ENCODE results near the gene SLC33A1. TPM values are rescaled to one million over a fixed set of nuclear protein-coding genes. Genes with fewer than 3 reads are reported as not detected.

SLC33A1 gene
- total and polyA plus RNA-seq, 2 of the 8 experiments (the other 6 are each of a cell fraction or from before 2014, with no cell fraction given) = 15.6 to 24.2 TPM

- Histone ChIP-seq H4K8ac (ENCODE audit: extremely low read depth, insufficient read depth, low read length) (no peak overlapping the region), H2BK15ac (ENCODE audit: low read length) (no peak overlapping the region), H3K27ac (ENCODE audit: low read depth, low read length) (no peak overlapping the region), H3K4me1 (replicated peaks in 1 of 4; ENCODE audit: control insufficient read depth in 3 of 4, insufficient read depth in 4 of 4, low read length in 3 of 4) (peaks cover 0 to 7% (median 3%) of the 10 kb centered on the region in 4 experiments; a peak in 4 of 7 replicates), H3K23ac (ENCODE audit: insufficient read length) (no peak overlapping the region), H2AK5ac (ENCODE audit: low read depth, low read length) (no peak overlapping the region), H2BK120ac (replicated peaks; ENCODE audit: low read depth, low read length) (no peak overlapping the region), H4K5ac (ENCODE audit: insufficient read length, low read depth, low read length) (no peak overlapping the region), H3K4ac (replicated peaks; ENCODE audit: insufficient read length, low read depth, low read length) (no peak overlapping the region), H4K91ac (replicated peaks; ENCODE audit: insufficient read length, low read length) (no peak overlapping the region), H3K4me3 (ENCODE audit: extremely low read depth in 1 of 4, insufficient read depth in 2 of 4, low read depth in 3 of 4, low read length in 4 of 4) (no peak overlapping the region), H3K36me3 (ENCODE audit: control insufficient read depth in 2 of 4, insufficient read depth in 4 of 4, low read length in 3 of 4) (no peaks in the 10 kb centered on the region), H2BK12ac (ENCODE audit: low read depth, low read length) (0 out of 2 replicates have a peak overlapping the region, but pooled peaks have one; percentile 51), H3K9me3 (ENCODE audit: insufficient read depth in 2 of 2, low read depth in 1 of 2, low read length in 1 of 2) (no peaks in the 10 kb centered on the region), H3K56ac (replicated peaks; ENCODE audit: insufficient read length, low read depth, low read length) (no peak overlapping the region), H3K14ac (ENCODE audit: insufficient read length) (no peak overlapping the region), H3K27me3 (replicated peaks in 1 of 4; ENCODE audit: control insufficient read depth in 3 of 4, extremely low read depth in 1 of 4, insufficient read depth in 3 of 4, low read length in 3 of 4) (no peaks in the 10 kb centered on the region), H3K18ac (ENCODE audit: extremely low read depth, low read length) (0 out of 2 replicates have a peak overlapping the region, but pooled peaks have one; percentile 13), H2AFZ (ENCODE audit: low read length) (no peak overlapping the region), H4K20me1 (replicated peaks in 1 of 2; ENCODE audit: control insufficient read depth in 1 of 2, insufficient read depth in 2 of 2, low read length in 2 of 2) (no peaks in the 10 kb centered on the region), H2BK5ac (ENCODE audit: low read depth, low read length) (peak overlapping the region; percentile 22; the same call in 1 of the 2 replicates), H2BK20ac (ENCODE audit: low read length) (no peak overlapping the region), H3K4me2 (ENCODE audit: insufficient read depth in 1 of 2, low read depth in 2 of 2, low read length in 2 of 2) (no peak overlapping the region), H3K79me1 (ENCODE audit: low read depth, low read length) (no peaks in the 10 kb centered on the region), H3K23me2 (ENCODE audit: low read depth, low read length) (no peaks in the 10 kb centered on the region), H3K9ac (replicated peaks in 1 of 4; ENCODE audit: extremely low read depth in 1 of 4, low read depth in 3 of 4, low read length in 3 of 4) (no peak overlapping the region), H3K79me2 (ENCODE audit: control insufficient read depth in 1 of 2, insufficient read depth in 2 of 2, low read length in 2 of 2) (no peaks in the 10 kb centered on the region)
- ChIA-PET CTCF (ENCODE audit: partially characterized antibody) (interaction anchor here (0.7 to 3.9 kb wide), 4 partner anchors 9 to 199 kb away, joined by 3 to 23 read pairs (median 4); partner anchors contain the start of gene C3orf33), POLR2A (ENCODE audit: partially characterized antibody) (interaction anchor here (1.3 kb wide), 1 partner anchor 45 kb away, joined by 3 read pairs; no protein-coding TSS in a partner anchor)
- WGBS, 2 experiments (ENCODE audit: extremely low coverage in 1 of 2, insufficient coverage in 1 of 2, insufficient read length in 1 of 2, insufficient replicate concordance in 2 of 2, low coverage in 1 of 2, low lambda C conversion rate in 2 of 2, missing lambda C conversion rate in 1 of 2) = 97% methylated on average over 2 of the region's 2 CpGs; no CpG with 5 or more reads in 1 of the 2 experiments
- DNase-seq (ENCODE audit: low read depth in 1 of 2, low spot score in 2 of 2) (no peak), FAIRE-seq (no peak)
- TF ChIP-seq TAF7 (optimal IDR thresholded peaks at IDR 0.05; ENCODE audit: borderline replicate concordance, low read depth, low read length) = no peak
- no peak for TF ChIP-seq CEBPB (IDR thresholded peaks at IDR 0.05; ENCODE audit: low read depth, low read length)
- TF ChIP-seq BACH1 (IDR thresholded peaks at IDR 0.05; ENCODE audit: low read length) = peak; percentile 98
- TF ChIP-seq JUN (IDR thresholded peaks at IDR 0.05; ENCODE audit: low read depth, low read length) = no peak
- TF ChIP-seq YY1 (IDR thresholded peaks at IDR 0.05; ENCODE audit: low read depth, low read length) = no peak
- TF ChIP-seq RAD21 (IDR thresholded peaks at IDR 0.05 in 1 of 2, conservative IDR thresholded peaks at IDR 0.05 in 1 of 2; ENCODE audit: low read depth in 2 of 2, low read length in 2 of 2) = peak in 1 of 2 experiments; percentile 5; a peak in 1 of 4 replicates
- TF ChIP-seq CTCF (IDR thresholded peaks at IDR 0.05; ENCODE audit: control extremely low read depth in 1 of 3, insufficient read depth in 1 of 3, low read depth in 1 of 3, low read length in 3 of 3) = peak in 1 of 3 experiments; percentile 16; a peak in 1 of 4 replicates
- TF ChIP-seq TEAD4 (IDR thresholded peaks at IDR 0.05; ENCODE audit: low read depth, low read length) = no peak
- no peak for TF ChIP-seq POLR2A (IDR thresholded peaks at IDR 0.05; ENCODE audit: control extremely low read depth in 1 of 2, low read depth in 2 of 2, low read length in 2 of 2)
- TF ChIP-seq CHD1 (IDR thresholded peaks at IDR 0.05; ENCODE audit: low read depth, low read length) = no peak
- TF ChIP-seq EP300 (IDR thresholded peaks at IDR 0.05; ENCODE audit: borderline replicate concordance in 1 of 2, low read depth in 2 of 2, low read length in 2 of 2) = no peak
Observed at GRCh38 chr3:155791190-155791589, 63.0 kb downstream of the SLC33A1 start.
